Measurements from ENCODE around the gene ETNK1. TPM values are rescaled to one million over a fixed set of nuclear protein-coding genes. Genes with fewer than 3 reads are reported as not detected.
"Not testable (repeated sequence)": the region's sequence is repeated elsewhere in the genome, so short reads cannot be mapped to it uniquely, and the experiment has no call there.

The ETNK1 gene
- total RNA-seq, 2 experiments from 2014 or later, result 54.9 to 55.2 TPM

DNA sequence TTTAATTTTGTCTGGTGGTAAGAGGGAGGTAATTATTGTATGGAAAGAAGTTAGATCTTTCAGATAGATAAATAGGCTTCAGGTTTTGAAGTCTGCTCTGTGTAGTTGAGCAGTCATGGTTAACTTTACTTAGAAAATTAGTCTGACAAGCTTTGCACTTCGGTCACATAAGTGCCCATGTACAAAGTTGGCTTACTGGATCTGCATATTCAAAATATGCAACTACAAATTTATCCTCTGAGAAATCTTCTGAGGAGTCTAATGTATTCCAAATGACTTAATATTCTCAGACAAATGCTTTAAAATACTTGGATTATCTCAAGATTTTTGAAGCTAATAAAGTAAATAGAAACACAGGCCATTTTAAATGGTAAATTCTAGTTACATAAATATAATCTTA lies 61.2 kb downstream of the ETNK1 start:
- no peaks in the 10 kb centered on the region for H3K27me3 Mint-ChIP-seq
- intact Hi-C loops (cut with micrococcal nuclease), result no loop called here
- ATAC-seq (no peak), DNase-seq (no peak)
- H3K9me3 Mint-ChIP-seq, result no peaks in the 10 kb centered on the region
- ChIA-PET POLR2A (no interaction called here), CTCF (no interaction called here)
- H3K4me1 Mint-ChIP-seq (ENCODE audit: low read depth), result peaks cover 15% of the 10 kb centered on the region
- no peak overlapping the region for H3K27ac Mint-ChIP-seq
- no peak overlapping the region for H3K4me3 Mint-ChIP-seq
- peaks cover 19% of the 10 kb centered on the region for H3K36me3 Mint-ChIP-seq (ENCODE audit: low read depth)
- TF ChIP-seq, protein P1, sequence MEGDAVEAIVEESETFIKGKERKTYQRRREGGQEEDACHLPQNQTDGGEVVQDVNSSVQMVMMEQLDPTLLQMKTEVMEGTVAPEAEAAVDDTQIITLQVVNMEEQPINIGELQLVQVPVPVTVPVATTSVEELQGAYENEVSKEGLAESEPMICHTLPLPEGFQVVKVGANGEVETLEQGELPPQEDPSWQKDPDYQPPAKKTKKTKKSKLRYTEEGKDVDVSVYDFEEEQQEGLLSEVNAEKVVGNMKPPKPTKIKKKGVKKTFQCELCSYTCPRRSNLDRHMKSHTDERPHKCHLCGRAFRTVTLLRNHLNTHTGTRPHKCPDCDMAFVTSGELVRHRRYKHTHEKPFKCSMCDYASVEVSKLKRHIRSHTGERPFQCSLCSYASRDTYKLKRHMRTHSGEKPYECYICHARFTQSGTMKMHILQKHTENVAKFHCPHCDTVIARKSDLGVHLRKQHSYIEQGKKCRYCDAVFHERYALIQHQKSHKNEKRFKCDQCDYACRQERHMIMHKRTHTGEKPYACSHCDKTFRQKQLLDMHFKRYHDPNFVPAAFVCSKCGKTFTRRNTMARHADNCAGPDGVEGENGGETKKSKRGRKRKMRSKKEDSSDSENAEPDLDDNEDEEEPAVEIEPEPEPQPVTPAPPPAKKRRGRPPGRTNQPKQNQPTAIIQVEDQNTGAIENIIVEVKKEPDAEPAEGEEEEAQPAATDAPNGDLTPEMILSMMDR (IDR thresholded peaks at IDR 0.05), result no peak

DNA sequence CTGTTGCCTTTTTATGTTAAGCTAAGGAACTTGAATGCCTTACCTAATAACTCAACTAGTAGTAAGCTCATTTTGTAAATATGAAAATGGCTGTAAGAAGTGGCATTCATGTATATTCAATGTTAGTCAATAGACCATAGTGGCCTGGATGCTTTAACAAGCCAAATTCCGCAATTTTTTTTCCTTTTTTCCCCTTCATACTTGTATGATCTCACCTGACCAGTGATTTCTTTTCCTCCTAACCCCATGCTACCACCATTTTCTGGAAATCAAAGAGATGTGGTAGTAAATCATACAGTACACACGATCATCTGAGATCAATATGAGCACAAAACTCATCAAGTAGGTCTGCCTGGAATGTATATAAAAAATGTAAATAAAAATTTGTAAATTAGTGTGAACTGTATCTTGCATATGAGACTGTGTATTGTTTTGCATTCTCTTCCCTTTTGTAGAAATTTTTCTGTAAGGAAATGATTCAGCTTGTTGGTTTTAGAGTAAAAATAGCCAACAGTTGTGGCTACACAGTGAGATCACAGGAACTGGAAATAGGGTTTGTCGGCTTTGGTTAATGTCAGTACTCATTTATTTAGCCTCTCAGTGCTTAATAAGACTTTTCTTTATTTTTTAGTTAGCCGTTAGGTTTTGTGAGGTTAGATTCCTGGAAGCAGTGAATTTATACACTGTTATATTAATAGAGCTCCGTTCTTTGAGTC lies 62.5 kb downstream of the ETNK1 start:
- CTCF ChIA-PET, result no interaction called here
- POLR2A ChIA-PET, result no interaction called here

DNA sequence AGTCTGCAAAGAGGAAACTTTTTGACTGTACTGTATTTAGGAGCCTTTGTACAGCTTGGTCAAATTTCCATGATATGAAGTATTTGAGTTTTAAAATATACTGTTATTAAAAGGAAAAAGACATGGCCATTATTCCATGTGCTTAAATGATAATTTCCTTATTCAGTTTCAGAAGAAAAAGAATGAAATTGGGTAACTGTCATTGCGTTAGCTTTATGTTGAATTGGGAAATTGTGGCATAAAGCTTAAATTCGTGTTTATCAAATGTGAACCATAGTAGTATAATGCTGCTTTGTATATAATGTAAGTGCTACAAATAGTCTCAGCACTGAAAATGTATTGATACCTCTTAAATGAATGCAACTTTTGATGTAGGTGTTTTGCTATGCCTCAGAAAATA lies 64.9 kb downstream of the ETNK1 start:
- H3K4me1 Mint-ChIP-seq (ENCODE audit: low read depth), result peaks cover 19% of the 10 kb centered on the region
- intact Hi-C loops (cut with micrococcal nuclease), result no loop called here
- no peak overlapping the region for H3K4me3 Mint-ChIP-seq
- ATAC-seq (no peak), DNase-seq (no peak)
- ChIA-PET CTCF (no interaction called here), POLR2A (no interaction called here)
- TF ChIP-seq, protein P1 (IDR thresholded peaks at IDR 0.05), result no peak
- peaks cover 20% of the 10 kb centered on the region for H3K36me3 Mint-ChIP-seq (ENCODE audit: low read depth)
- no peaks in the 10 kb centered on the region for H3K27me3 Mint-ChIP-seq
- H3K27ac Mint-ChIP-seq, result no peak overlapping the region
- peaks cover 5% of the 10 kb centered on the region for H3K9me3 Mint-ChIP-seq

More for the DNA sequence above, 62.5 kb downstream of the ETNK1 start:
- intact Hi-C loops (cut with micrococcal nuclease), result no loop called here
- TF ChIP-seq, protein P1 (IDR thresholded peaks at IDR 0.05), result no peak
- Mint-ChIP-seq H3K4me3 (no peak overlapping the region), H3K27me3 (no peaks in the 10 kb centered on the region), H3K9me3 (peaks cover 4% of the 10 kb centered on the region), H3K27ac (peak overlapping the region; percentile 11), H3K4me1 (ENCODE audit: low read depth) (peaks cover 19% of the 10 kb centered on the region), H3K36me3 (ENCODE audit: low read depth) (peaks cover 22% of the 10 kb centered on the region)
- peak; percentile 89 for ATAC-seq
- peak; percentile 18 for DNase-seq

DNA sequence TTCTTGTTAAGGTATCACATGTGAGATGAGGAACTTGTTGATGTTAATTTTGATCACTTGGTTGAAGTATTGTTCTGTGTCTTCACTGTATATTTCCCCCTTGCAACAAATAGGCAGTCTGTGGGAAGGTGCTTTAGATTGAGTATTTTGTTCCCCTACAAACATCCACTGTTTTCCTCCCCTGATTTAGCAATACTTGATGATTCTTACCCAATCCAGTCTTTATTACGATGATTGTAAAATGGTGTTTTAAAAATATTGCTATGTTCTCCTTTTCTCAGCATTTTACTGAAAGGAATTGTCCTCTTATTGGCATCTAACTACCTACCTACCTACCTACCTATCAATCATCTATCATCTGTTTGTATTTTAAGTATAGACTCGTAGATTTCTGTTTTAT lies 66.3 kb downstream of the ETNK1 start:
- ATAC-seq (no peak), DNase-seq (no peak)
- H3K4me3 Mint-ChIP-seq, result no peak overlapping the region
- H3K27ac Mint-ChIP-seq, result no peak overlapping the region
- peaks cover 16% of the 10 kb centered on the region for H3K36me3 Mint-ChIP-seq (ENCODE audit: low read depth)
- no peaks in the 10 kb centered on the region for H3K27me3 Mint-ChIP-seq
- ChIA-PET POLR2A (no interaction called here), CTCF (no interaction called here)
- TF ChIP-seq, protein P1 (IDR thresholded peaks at IDR 0.05), result no peak
- H3K4me1 Mint-ChIP-seq (ENCODE audit: low read depth), result peaks cover 15% of the 10 kb centered on the region
- intact Hi-C loops (cut with micrococcal nuclease), result no loop called here
- peaks cover 5% of the 10 kb centered on the region for H3K9me3 Mint-ChIP-seq

DNA sequence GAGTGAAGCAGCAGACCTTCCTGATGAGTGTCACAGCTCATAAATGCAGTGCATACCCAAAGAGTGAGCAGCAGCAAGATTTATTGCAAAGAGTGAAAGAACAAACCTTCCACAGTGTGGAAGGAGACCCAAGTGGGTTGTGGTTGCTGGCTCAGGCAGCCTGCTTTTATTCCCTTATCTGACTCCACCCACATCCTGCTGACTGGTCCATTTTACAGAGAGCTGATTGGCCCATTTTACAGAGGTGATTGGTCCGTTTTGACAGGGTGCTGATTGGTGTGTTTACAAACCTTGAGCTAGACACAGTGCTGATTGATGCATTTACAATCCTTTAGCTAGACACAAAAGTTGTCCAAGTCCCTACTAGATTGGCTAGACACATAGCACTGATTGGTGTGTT lies 67.5 kb downstream of the ETNK1 start:
- ATAC-seq; H3K27me3 Mint-ChIP-seq; H3K27ac Mint-ChIP-seq; H3K4me1 Mint-ChIP-seq (ENCODE audit: low read depth); intact Hi-C loops (cut with micrococcal nuclease); POLR2A ChIA-PET; DNase-seq; H3K4me3 Mint-ChIP-seq; CTCF ChIA-PET; H3K9me3 Mint-ChIP-seq; H3K36me3 Mint-ChIP-seq (ENCODE audit: low read depth): not testable (repeated sequence)
